Germinal center (tissue), 1 donor: ENCODE data around the gene CIP2A.

Source experiments
- DNase-seq: peaks from one replicate; pipeline ENCODE4 v3.0.0; 2012; ENCODE audit warnings: mixed read lengths, low spot score

Gene CIP2A

GRCh38 chr3:108509871-108510270 is 79.4 kb downstream of the CIP2A start:
- DNase-seq, result no peak

GRCh38 chr3:108509263-108509662 is 80.0 kb downstream of the CIP2A start:
- no peak for DNase-seq

GRCh38 chr3:108507902-108508301 is 81.3 kb downstream of the CIP2A start:
- no peak for DNase-seq

GRCh38 chr3:108505811-108506210 is 83.4 kb downstream of the CIP2A start:
- DNase-seq, result no peak

- no peak for DNase-seq
Measured at GRCh38 chr3:108503722-108504121, 85.5 kb downstream of the CIP2A start.

GRCh38 chr3:108501535-108501934 is 87.7 kb downstream of the CIP2A start:
- DNase-seq, result no peak

GRCh38 chr3:108500728-108501127 is 88.5 kb downstream of the CIP2A start:
- DNase-seq, result no peak
